Measurements from ENCODE around the gene SAFB2. TPM values are rescaled to one million over a fixed set of nuclear protein-coding genes. Genes with fewer than 3 reads are reported as not detected.

The SAFB2 gene
- polyA plus RNA-seq, 2 of the 4 experiments (the other 2 are of a cell fraction) = 33.2 to 51.2 TPM

DNA sequence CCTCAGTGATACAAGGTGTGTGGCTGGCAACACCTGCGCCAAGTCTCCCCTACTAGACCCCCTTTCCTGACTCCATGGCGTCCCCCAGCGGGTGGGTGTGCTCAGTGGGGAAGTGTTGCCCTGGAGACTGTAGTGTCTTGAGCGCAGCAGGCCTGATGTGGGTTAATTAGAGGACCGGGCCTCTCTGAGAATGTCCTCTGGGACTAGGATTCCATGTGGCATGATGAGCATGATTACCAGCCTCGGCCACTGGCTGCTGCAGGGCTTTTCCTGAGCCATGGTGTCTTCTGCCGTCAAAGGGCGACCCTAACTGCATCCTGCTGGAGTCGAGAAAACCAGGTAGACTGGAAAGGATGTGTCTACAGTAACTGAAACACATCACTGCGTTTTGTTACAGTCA, 29.7 kb upstream of the SAFB2 start:
- ATAC-seq (no peak), DNase-seq (ENCODE audit: low read depth in 1 of 2, low spot score in 1 of 2) (no peak), FAIRE-seq (no peak)
- no peak overlapping the region for H3K4me3 ChIP-seq
- ChIA-PET POLR2A (no interaction called here), CTCF (no interaction called here)
- H3K4me1 ChIP-seq = no peaks in the 10 kb centered on the region
- H3K27ac ChIP-seq = no peak overlapping the region
- no peak for TF ChIP-seq CHD4 (IDR thresholded peaks at IDR 0.05; ENCODE audit: borderline replicate concordance)
- TF ChIP-seq ESRRA (IDR thresholded peaks at IDR 0.05; ENCODE audit: borderline replicate concordance, low read length) = no peak
- TF ChIP-seq JUNB (IDR thresholded peaks at IDR 0.05) = no peak
- no peak for TF ChIP-seq CBX8 (IDR thresholded peaks at IDR 0.05)
- TF ChIP-seq, protein P1, sequence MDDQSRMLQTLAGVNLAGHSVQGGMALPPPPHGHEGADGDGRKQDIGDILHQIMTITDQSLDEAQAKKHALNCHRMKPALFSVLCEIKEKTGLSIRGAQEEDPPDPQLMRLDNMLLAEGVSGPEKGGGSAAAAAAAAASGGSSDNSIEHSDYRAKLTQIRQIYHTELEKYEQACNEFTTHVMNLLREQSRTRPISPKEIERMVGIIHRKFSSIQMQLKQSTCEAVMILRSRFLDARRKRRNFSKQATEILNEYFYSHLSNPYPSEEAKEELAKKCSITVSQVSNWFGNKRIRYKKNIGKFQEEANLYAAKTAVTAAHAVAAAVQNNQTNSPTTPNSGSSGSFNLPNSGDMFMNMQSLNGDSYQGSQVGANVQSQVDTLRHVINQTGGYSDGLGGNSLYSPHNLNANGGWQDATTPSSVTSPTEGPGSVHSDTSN (IDR thresholded peaks at IDR 0.05) = no peak
- no peak for TF ChIP-seq RFX5 (IDR thresholded peaks at IDR 0.05)
- no peak for TF ChIP-seq MAFK (IDR thresholded peaks at IDR 0.05; ENCODE audit: partially characterized antibody)
- no peak for TF ChIP-seq RNF2 (IDR thresholded peaks at IDR 0.05; ENCODE audit: borderline replicate concordance, low read depth)
- TF ChIP-seq HOXB5 (CRISPR knock-in tag; IDR thresholded peaks at IDR 0.05) = no peak
- TF ChIP-seq, protein P2, sequence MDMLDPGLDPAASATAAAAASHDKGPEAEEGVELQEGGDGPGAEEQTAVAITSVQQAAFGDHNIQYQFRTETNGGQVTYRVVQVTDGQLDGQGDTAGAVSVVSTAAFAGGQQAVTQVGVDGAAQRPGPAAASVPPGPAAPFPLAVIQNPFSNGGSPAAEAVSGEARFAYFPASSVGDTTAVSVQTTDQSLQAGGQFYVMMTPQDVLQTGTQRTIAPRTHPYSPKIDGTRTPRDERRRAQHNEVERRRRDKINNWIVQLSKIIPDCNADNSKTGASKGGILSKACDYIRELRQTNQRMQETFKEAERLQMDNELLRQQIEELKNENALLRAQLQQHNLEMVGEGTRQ (IDR thresholded peaks at IDR 0.05) = no peak
- TF ChIP-seq RARB (CRISPR knock-in tag; IDR thresholded peaks at IDR 0.05) = no peak
- H3K4me2 ChIP-seq = no peak overlapping the region
- WGBS (ENCODE audit: missing lambda C conversion rate) = 93% methylated on average over 10 of the region's 10 CpGs
- no peaks in the 10 kb centered on the region for H3K9me3 ChIP-seq

DNA sequence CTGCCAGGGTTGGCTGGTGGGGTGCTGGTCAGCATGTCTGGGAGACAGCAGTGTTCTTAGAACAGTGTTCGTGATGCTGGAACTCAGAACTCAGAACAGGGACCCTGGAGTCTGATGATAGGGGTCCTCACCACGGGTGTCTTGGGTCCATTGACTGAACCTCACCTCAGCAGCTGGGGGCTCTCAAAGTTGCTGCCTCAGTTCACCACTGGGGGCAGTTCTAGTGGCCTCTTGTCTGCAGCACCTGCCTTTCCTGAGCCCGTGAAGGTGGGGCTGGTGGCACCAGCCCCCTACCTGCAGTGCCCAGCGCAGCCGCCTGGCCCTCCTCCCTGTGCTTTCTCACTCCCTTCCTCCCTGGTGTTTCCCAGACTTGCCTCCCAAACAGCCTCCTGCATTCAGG, 28.8 kb upstream of the SAFB2 start:
- ChIA-PET POLR2A (no interaction called here), CTCF (no interaction called here)
- Histone ChIP-seq H3K9me3 (no peaks in the 10 kb centered on the region), H3K4me3 (no peak overlapping the region), H3K4me1 (no peaks in the 10 kb centered on the region), H3K4me2 (no peak overlapping the region), H3K27ac (no peak overlapping the region)
- FAIRE-seq = no peak
- WGBS (ENCODE audit: missing lambda C conversion rate) = 95% methylated on average over 4 of the region's 5 CpGs
- no peak for ATAC-seq
- TF ChIP-seq FOSL2 (IDR thresholded peaks at IDR 0.05) = no peak
- TF ChIP-seq FOSL2 (CRISPR knock-in tag; IDR thresholded peaks at IDR 0.05) = no peak
- TF ChIP-seq, protein P3, sequence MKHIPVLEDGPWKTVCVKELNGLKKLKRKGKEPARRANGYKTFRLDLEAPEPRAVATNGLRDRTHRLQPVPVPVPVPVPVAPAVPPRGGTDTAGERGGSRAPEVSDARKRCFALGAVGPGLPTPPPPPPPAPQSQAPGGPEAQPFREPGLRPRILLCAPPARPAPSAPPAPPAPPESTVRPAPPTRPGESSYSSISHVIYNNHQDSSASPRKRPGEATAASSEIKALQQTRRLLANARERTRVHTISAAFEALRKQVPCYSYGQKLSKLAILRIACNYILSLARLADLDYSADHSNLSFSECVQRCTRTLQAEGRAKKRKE (CRISPR knock-in tag; IDR thresholded peaks at IDR 0.05; ENCODE audit: low read depth) = no peak
- no peak for TF ChIP-seq TFCP2L1 (CRISPR knock-in tag; IDR thresholded peaks at IDR 0.05)
- no peak for TF ChIP-seq RFX5 (IDR thresholded peaks at IDR 0.05)
- TF ChIP-seq, protein P4, sequence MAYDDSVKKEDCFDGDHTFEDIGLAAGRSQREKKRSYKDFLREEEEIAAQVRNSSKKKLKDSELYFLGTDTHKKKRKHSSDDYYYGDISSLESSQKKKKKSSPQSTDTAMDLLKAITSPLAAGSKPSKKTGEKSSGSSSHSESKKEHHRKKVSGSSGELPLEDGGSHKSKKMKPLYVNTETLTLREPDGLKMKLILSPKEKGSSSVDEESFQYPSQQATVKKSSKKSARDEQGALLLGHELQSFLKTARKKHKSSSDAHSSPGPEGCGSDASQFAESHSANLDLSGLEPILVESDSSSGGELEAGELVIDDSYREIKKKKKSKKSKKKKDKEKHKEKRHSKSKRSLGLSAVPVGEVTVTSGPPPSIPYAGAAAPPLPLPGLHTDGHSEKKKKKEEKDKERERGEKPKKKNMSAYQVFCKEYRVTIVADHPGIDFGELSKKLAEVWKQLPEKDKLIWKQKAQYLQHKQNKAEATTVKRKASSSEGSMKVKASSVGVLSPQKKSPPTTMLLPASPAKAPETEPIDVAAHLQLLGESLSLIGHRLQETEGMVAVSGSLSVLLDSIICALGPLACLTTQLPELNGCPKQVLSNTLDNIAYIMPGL (CRISPR knock-in tag; IDR thresholded peaks at IDR 0.05; ENCODE audit: borderline replicate concordance) = no peak
- TF ChIP-seq, protein P1 (IDR thresholded peaks at IDR 0.05) = no peak
- TF ChIP-seq RAD21 (conservative IDR thresholded peaks at IDR 0.05 in 1 of 2, IDR thresholded peaks at IDR 0.05 in 1 of 2) = no peak
- TF ChIP-seq MAZ (IDR thresholded peaks at IDR 0.05; ENCODE audit: borderline replicate concordance, low read depth, low read length) = no peak
- no peak for TF ChIP-seq HEYL (CRISPR knock-in tag; IDR thresholded peaks at IDR 0.05)
- no peak for TF ChIP-seq SMC3 (IDR thresholded peaks at IDR 0.05)
- TF ChIP-seq KDM5A (IDR thresholded peaks at IDR 0.05) = no peak
- DNase-seq (ENCODE audit: low read depth in 1 of 2, low spot score in 1 of 2) = no peak

Data from A549 (cell line).